Measurements from ENCODE around the gene RAD51C. TPM values are rescaled to one million over a fixed set of nuclear protein-coding genes. Genes with fewer than 3 reads are reported as not detected.

RAD51C gene
- total RNA-seq, 1 donor from 2014 or later: 22.0 TPM

GRCh38 chr17:58693751-58694150, 1.3 kb downstream of the RAD51C start:
- Mint-ChIP-seq H3K9me3 (ENCODE audit: unreplicated experiment) (no peaks in the 10 kb centered on the region), H3K4me1 (ENCODE audit: unreplicated experiment) (peaks cover 23% of the 10 kb centered on the region), H3K27me3 (ENCODE audit: unreplicated experiment) (no peaks in the 10 kb centered on the region), H3K27ac (ENCODE audit: unreplicated experiment) (no peak overlapping the region), H3K4me3 (ENCODE audit: unreplicated experiment) (peak overlapping the region; percentile 78), H3K36me3 (ENCODE audit: unreplicated experiment) (no peaks in the 10 kb centered on the region)
- DNase-seq (ENCODE audit: extremely low spot score, unreplicated experiment): no peak
- no peak for TF ChIP-seq CTCF (IDR thresholded peaks at IDR 0.05)

GRCh38 chr17:58694302-58694701, 1.9 kb downstream of the RAD51C start:
- Mint-ChIP-seq H3K27me3 (ENCODE audit: unreplicated experiment) (no peaks in the 10 kb centered on the region), H3K9me3 (ENCODE audit: unreplicated experiment) (no peaks in the 10 kb centered on the region), H3K4me3 (ENCODE audit: unreplicated experiment) (no peak overlapping the region), H3K27ac (ENCODE audit: unreplicated experiment) (no peak overlapping the region), H3K4me1 (ENCODE audit: unreplicated experiment) (peaks cover 23% of the 10 kb centered on the region), H3K36me3 (ENCODE audit: unreplicated experiment) (peaks cover 3% of the 10 kb centered on the region)
- no peak for DNase-seq (ENCODE audit: extremely low spot score, unreplicated experiment)
- no peak for TF ChIP-seq CTCF (IDR thresholded peaks at IDR 0.05)

DNA sequence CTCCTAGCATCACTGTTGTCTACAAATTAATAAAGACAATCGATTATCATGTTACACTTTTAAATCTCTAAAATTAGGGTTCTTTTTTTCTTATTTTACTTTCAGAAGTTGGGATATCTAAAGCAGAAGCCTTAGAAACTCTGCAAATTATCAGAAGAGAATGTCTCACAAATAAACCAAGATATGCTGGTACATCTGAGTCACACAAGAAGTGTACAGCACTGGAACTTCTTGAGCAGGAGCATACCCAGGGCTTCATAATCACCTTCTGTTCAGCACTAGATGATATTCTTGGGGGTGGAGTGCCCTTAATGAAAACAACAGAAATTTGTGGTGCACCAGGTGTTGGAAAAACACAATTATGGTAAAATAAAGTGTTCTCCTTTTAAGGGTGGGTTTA, 2.4 kb downstream of the RAD51C start:
- no peak for DNase-seq (ENCODE audit: extremely low spot score, unreplicated experiment)
- Mint-ChIP-seq H3K4me3 (ENCODE audit: unreplicated experiment) (no peak overlapping the region), H3K27ac (ENCODE audit: unreplicated experiment) (no peak overlapping the region), H3K9me3 (ENCODE audit: unreplicated experiment) (no peaks in the 10 kb centered on the region), H3K4me1 (ENCODE audit: unreplicated experiment) (peaks cover 23% of the 10 kb centered on the region), H3K36me3 (ENCODE audit: unreplicated experiment) (peaks cover 4% of the 10 kb centered on the region), H3K27me3 (ENCODE audit: unreplicated experiment) (no peaks in the 10 kb centered on the region)
- TF ChIP-seq CTCF (IDR thresholded peaks at IDR 0.05): no peak

- peaks cover under 1% of the 10 kb centered on the region for H3K4me1 Mint-ChIP-seq (ENCODE audit: unreplicated experiment)
- no peak for DNase-seq (ENCODE audit: extremely low spot score, unreplicated experiment)
- no peaks in the 10 kb centered on the region for H3K9me3 Mint-ChIP-seq (ENCODE audit: unreplicated experiment)
- H3K36me3 Mint-ChIP-seq (ENCODE audit: unreplicated experiment): peaks cover 4% of the 10 kb centered on the region
- no peaks in the 10 kb centered on the region for H3K27me3 Mint-ChIP-seq (ENCODE audit: unreplicated experiment)
- H3K27ac Mint-ChIP-seq (ENCODE audit: unreplicated experiment): no peak overlapping the region
- H3K4me3 Mint-ChIP-seq (ENCODE audit: unreplicated experiment): no peak overlapping the region
- TF ChIP-seq CTCF (IDR thresholded peaks at IDR 0.05): no peak
Measured at GRCh38 chr17:58699771-58700170, 7.4 kb downstream of the RAD51C start.

DNA sequence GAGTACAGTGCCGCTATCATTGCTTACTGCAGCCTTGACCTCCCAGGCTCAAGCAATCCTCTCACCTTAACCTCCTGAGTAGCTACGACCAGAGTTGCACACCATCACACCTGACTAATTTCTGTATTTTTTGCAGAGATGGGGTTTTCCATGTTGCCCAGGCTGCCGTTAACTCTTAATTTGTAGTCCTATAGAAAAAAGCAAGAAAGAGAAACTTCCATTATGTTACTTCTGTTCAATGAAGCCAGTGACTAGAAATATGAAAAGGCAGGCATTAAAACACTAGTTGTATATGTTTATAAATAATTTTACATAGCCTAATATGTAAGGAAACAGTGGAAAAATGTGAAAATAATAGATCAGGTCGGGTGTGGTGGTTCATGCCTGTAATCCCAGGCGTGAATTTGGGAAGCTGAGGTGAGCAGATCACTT, 9.7 kb downstream of the RAD51C start:
- Mint-ChIP-seq H3K36me3 (ENCODE audit: unreplicated experiment) (peaks cover 10% of the 10 kb centered on the region), H3K27me3 (ENCODE audit: unreplicated experiment) (no peaks in the 10 kb centered on the region), H3K4me1 (ENCODE audit: unreplicated experiment) (no peaks in the 10 kb centered on the region)

More for the DNA sequence above, 9.7 kb downstream of the RAD51C start:
- Mint-ChIP-seq H3K9me3 (ENCODE audit: unreplicated experiment) (no peaks in the 10 kb centered on the region), H3K4me3 (ENCODE audit: unreplicated experiment) (no peak overlapping the region), H3K27ac (ENCODE audit: unreplicated experiment) (no peak overlapping the region)
- DNase-seq (ENCODE audit: extremely low spot score, unreplicated experiment): no peak
- no peak for TF ChIP-seq CTCF (IDR thresholded peaks at IDR 0.05)
